Endothelial cell of umbilical vein (primary cell): Measurements from ENCODE around the gene ZMYND11. TPM values are rescaled to one million over a fixed set of nuclear protein-coding genes. Genes with fewer than 3 reads are reported as not detected.

Source experiments
- BruUV-seq: library from RNA; stranded (reverse); fragments of 400-500 nt; replicated peaks from 2 replicates; lab custom pipeline; 2021; lab: Mats Ljungman, UMichigan
- CTCF ChIA-PET: fragments of 300-600, 350-600 bp; sonication (Branson Sonifier 250); formaldehyde crosslinking; loops from one replicate; lab custom pipeline; 2021; ENCODE audit warnings: antibody characterized with exemption, inconsistent platforms; lab: Charles Lee
- POLR2A ChIA-PET: fragments of 300-600, 350-600 bp; sonication (Branson Sonifier 250); formaldehyde crosslinking; loops from one replicate; lab custom pipeline; 2021; ENCODE audit warnings: antibody characterized with exemption, inconsistent platforms; lab: Charles Lee
- DNase-seq: peaks from one replicate; pipeline ENCODE4 v3.0.0-alpha.2; 2011; ENCODE audit warnings: low read depth, low spot score
- FAIRE-seq: peaks from 2 replicates; lab custom pipeline; 2011; peaks lifted over from hg19 to GRCh38; lab: Jason Lieb, UNC
- H2AFZ ChIP-seq: 2 replicates; pipeline ENCODE4 v1.6.0; 2012; ENCODE audit warnings: low read depth, low read length, control low read depth, inconsistent platforms
- H3K27ac ChIP-seq: 2 replicates; pipeline ENCODE4 v1.5.1; 2011; ENCODE audit warnings: low read depth, mild to moderate bottlenecking, control low read depth, low read length, moderate library complexity; ENCODE audit not compliant: insufficient read depth
- H3K27me3 ChIP-seq, 2 experiments: 2 replicates each; pipeline versions ENCODE4 v1.6.0 to v1.6.1; 2011; ENCODE audit warnings: low read length in 2 of 2, mixed read lengths in 1 of 2; ENCODE audit not compliant: control insufficient read depth in 2 of 2, insufficient read depth in 2 of 2
- H3K36me3 ChIP-seq, 2 experiments: 2 replicates in 1 of 2; 3 replicates in 1 of 2; pipeline ENCODE4 v1.5.1; 2011; ENCODE audit warnings: low read length in 2 of 2, mild to moderate bottlenecking in 1 of 2, moderate library complexity in 1 of 2; ENCODE audit not compliant: control insufficient read depth in 2 of 2, insufficient read depth in 2 of 2; ENCODE audit errors: extremely low read depth in 1 of 2
- H3K4me1 ChIP-seq: 3 replicates; pipeline ENCODE4 v1.5.1; 2011; ENCODE audit warnings: mild to moderate bottlenecking, low read length; ENCODE audit not compliant: control insufficient read depth, insufficient read depth; ENCODE audit errors: extremely low read depth
- H3K4me2 ChIP-seq: 2 replicates; pipeline ENCODE4 v1.6.1; 2011; ENCODE audit warnings: low read length, control low read depth, mixed read lengths; ENCODE audit not compliant: insufficient read depth
- H3K4me3 ChIP-seq, 3 experiments: fragments of 200-600 bp in 1 of 3; sonication (generic), shearing (Covaris generic) in 1 of 3; replicated peaks in 1 of 3; 2 replicates each; pipeline ENCODE4 v1.5.1; 2011 to 2016; ENCODE audit warnings: control low read depth in 3 of 3, low read length in 3 of 3, mild to moderate bottlenecking in 2 of 3, inconsistent platforms in 1 of 3, low read depth in 1 of 3, moderate library complexity in 1 of 3; ENCODE audit not compliant: insufficient read depth in 1 of 3
- H3K79me2 ChIP-seq: 2 replicates; pipeline ENCODE4 v1.6.0; 2012; ENCODE audit warnings: low read length, inconsistent platforms; ENCODE audit not compliant: control insufficient read depth, insufficient read depth
- H3K9ac ChIP-seq: replicated peaks from 2 replicates; pipeline ENCODE3; 2011; ENCODE audit warnings: low read length, control low read depth; ENCODE audit not compliant: insufficient read depth; ENCODE audit errors: extremely low read depth
- H3K9me1 ChIP-seq: replicated peaks from 3 replicates; pipeline ENCODE4 v1.6.0; 2011; ENCODE audit warnings: mild to moderate bottlenecking, low read length; ENCODE audit not compliant: control insufficient read depth, insufficient read depth; ENCODE audit errors: extremely low read depth
- H3K9me3 ChIP-seq: replicated peaks from 2 replicates; pipeline ENCODE4 v1.5.1; 2012; ENCODE audit warnings: low read length, inconsistent platforms; ENCODE audit not compliant: control insufficient read depth, insufficient read depth
- H4K20me1 ChIP-seq: replicated peaks from 2 replicates; pipeline ENCODE3; 2011; ENCODE audit warnings: mild to moderate bottlenecking, low read length; ENCODE audit not compliant: control insufficient read depth, insufficient read depth; ENCODE audit errors: extremely low read depth
- EZH2 ChIP-seq: IDR thresholded peaks from 2 replicates; pipeline ENCODE4 v1.6.1; 2012; ENCODE audit warnings: borderline replicate concordance, low read depth, mild to moderate bottlenecking, moderate library complexity, low read length, inconsistent platforms; ENCODE audit not compliant: severe bottlenecking
- FOS ChIP-seq: IDR thresholded peaks from 2 replicates; pipeline ENCODE4 v1.6.1; 2011; ENCODE audit warnings: mild to moderate bottlenecking, low read length, moderate library complexity, borderline replicate concordance; ENCODE audit not compliant: insufficient read depth
- GATA2 ChIP-seq: IDR thresholded peaks from 2 replicates; pipeline ENCODE4 v1.7.0; 2011; ENCODE audit warnings: low read depth, mild to moderate bottlenecking, moderate library complexity, mixed read lengths, low read length; ENCODE audit not compliant: insufficient read length, insufficient read depth
- JUN ChIP-seq: IDR thresholded peaks from 2 replicates; pipeline ENCODE4 v1.6.1; 2011; ENCODE audit warnings: borderline replicate concordance, low read depth; ENCODE audit not compliant: insufficient read length, insufficient read depth
- MYC ChIP-seq: IDR thresholded peaks from one replicate; pipeline ENCODE4 v1.6.1; 2011; ENCODE audit warnings: mild to moderate bottlenecking, low read depth, low read length
- POLR2A ChIP-seq: IDR thresholded peaks from 2 replicates; pipeline ENCODE4 v1.6.1; 2012; ENCODE audit warnings: low read depth, mild to moderate bottlenecking, control low read depth, low read length
- POLR2AphosphoS5 ChIP-seq: IDR thresholded peaks from 2 replicates; pipeline ENCODE4 v1.6.1; 2012; ENCODE audit warnings: low read depth, mild to moderate bottlenecking, control low read depth, low read length, moderate library complexity; ENCODE audit not compliant: insufficient read depth
- dilution Hi-C: fragments of 300-500 bp; cut with MboI; formaldehyde crosslinking; loops from one replicate; pipeline ENCODE4 v1.15.0; 2019; ENCODE audit warnings: low sequenced_read_pairs; ENCODE audit not compliant: extremely low pct_ligation_motif_present
- intact Hi-C: fragments of 100-400 bp; cut with micrococcal nuclease; formaldehyde crosslinking; loops from one replicate; pipeline ENCODE4 v1.10.0; 2022
- polyA plus RNA-seq, 4 experiments: library from polyadenylated mRNA; depleted of rRNA in 3 of 4; stranded (reverse) in 3 of 4; unstranded in 1 of 4; fragments of >200 nt; gene quantifications; 2 replicates each; pipeline versions ENCODE4 v1.2.1 to v1.2.3, GENCODE V29; 2011 to 2012; ENCODE audit warnings: missing spikeins in 1 of 4
- total RNA-seq: library from RNA; stranded (reverse); gene quantifications from 2 replicates; pipeline ENCODE4 v1.2.3, GENCODE V29; 2021
- TF ChIP-seq, protein P1 (sequence below), 2 donors: IDR thresholded peaks; 1 replicate in 1 of 2; 2 replicates in 1 of 2; pipeline ENCODE4 v1.5.1; 2011; ENCODE audit warnings: low read length in 2 of 2, mild to moderate bottlenecking in 2 of 2, moderate library complexity in 2 of 2, control low read depth in 1 of 2, inconsistent platforms in 1 of 2, low read depth in 1 of 2; ENCODE audit not compliant: insufficient read depth in 1 of 2; ENCODE audit errors: extremely low read depth in 1 of 2
- TF ChIP-seq, protein P2 (sequence below): IDR thresholded peaks from 2 replicates; pipeline ENCODE4 v1.6.1; 2011; ENCODE audit not compliant: insufficient read depth, insufficient read length

Gene ZMYND11
- total and polyA plus RNA-seq, 2 donors (not counting 3 experiments of a cell fraction or from before 2014, with no cell fraction given), result 17.0 to 56.0 TPM

DNA sequence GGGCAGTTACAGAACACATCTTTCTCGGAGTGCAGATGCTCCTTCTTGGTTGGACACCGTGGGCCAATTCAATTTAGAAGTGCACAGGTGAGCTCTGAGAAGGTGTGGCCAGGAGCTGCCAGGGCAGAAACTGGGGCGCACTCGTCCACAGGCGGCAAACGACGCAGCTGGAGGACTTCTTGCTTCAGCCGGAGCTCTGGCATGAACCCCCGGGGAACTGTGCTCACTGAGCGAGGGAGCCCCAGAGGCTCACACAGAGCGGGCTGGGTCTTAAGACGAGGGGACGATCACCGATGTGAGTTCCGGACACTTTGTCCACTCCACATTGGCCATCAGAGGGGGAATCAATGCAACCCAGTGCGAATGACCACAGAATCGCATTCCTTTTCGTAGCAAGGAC is 140.4 kb downstream of the ZMYND11 start:
- no peak overlapping the region for H3K4me2 ChIP-seq
- H3K36me3 ChIP-seq, result no peaks in the 10 kb centered on the region
- no peak overlapping the region for H2AFZ ChIP-seq
- TF ChIP-seq FOS (no peak), EZH2 (no peak), JUN (no peak), MYC (no peak), GATA2 (no peak), POLR2A (no peak), POLR2AphosphoS5 (no peak)
- TF ChIP-seq, protein P1, sequence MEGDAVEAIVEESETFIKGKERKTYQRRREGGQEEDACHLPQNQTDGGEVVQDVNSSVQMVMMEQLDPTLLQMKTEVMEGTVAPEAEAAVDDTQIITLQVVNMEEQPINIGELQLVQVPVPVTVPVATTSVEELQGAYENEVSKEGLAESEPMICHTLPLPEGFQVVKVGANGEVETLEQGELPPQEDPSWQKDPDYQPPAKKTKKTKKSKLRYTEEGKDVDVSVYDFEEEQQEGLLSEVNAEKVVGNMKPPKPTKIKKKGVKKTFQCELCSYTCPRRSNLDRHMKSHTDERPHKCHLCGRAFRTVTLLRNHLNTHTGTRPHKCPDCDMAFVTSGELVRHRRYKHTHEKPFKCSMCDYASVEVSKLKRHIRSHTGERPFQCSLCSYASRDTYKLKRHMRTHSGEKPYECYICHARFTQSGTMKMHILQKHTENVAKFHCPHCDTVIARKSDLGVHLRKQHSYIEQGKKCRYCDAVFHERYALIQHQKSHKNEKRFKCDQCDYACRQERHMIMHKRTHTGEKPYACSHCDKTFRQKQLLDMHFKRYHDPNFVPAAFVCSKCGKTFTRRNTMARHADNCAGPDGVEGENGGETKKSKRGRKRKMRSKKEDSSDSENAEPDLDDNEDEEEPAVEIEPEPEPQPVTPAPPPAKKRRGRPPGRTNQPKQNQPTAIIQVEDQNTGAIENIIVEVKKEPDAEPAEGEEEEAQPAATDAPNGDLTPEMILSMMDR (IDR thresholded peaks at IDR 0.05; ENCODE audit: extremely low read depth in 1 of 2, insufficient read depth in 1 of 2, low read depth in 1 of 2, low read length in 2 of 2), result no peak
- TF ChIP-seq, protein P2, sequence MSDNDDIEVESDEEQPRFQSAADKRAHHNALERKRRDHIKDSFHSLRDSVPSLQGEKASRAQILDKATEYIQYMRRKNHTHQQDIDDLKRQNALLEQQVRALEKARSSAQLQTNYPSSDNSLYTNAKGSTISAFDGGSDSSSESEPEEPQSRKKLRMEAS, result no peak
- H3K9ac ChIP-seq, result no peak overlapping the region
- BruUV-seq, result no TSS peak
- H3K27me3 ChIP-seq, result no peaks in the 10 kb centered on the region
- dilution Hi-C loops, result no loop called here
- FAIRE-seq (no peak), DNase-seq (no peak)
- ChIA-PET POLR2A (no interaction called here), CTCF (interaction anchor here (1.0 kb wide), 1 partner anchor 48 kb away, joined by 3 read pairs; no protein-coding TSS in a partner anchor)
- no peaks in the 10 kb centered on the region for H4K20me1 ChIP-seq
- H3K9me1 ChIP-seq, result no peaks in the 10 kb centered on the region
- no peak overlapping the region for H3K27ac ChIP-seq
- intact Hi-C loops, result no loop called here
- H3K9me3 ChIP-seq, result no peaks in the 10 kb centered on the region
- no peaks in the 10 kb centered on the region for H3K79me2 ChIP-seq
- no peak overlapping the region for H3K4me3 ChIP-seq
- H3K4me1 ChIP-seq, result no peaks in the 10 kb centered on the region
